Measurements from ENCODE around the gene RIMS1.

Gene RIMS1

DNA sequence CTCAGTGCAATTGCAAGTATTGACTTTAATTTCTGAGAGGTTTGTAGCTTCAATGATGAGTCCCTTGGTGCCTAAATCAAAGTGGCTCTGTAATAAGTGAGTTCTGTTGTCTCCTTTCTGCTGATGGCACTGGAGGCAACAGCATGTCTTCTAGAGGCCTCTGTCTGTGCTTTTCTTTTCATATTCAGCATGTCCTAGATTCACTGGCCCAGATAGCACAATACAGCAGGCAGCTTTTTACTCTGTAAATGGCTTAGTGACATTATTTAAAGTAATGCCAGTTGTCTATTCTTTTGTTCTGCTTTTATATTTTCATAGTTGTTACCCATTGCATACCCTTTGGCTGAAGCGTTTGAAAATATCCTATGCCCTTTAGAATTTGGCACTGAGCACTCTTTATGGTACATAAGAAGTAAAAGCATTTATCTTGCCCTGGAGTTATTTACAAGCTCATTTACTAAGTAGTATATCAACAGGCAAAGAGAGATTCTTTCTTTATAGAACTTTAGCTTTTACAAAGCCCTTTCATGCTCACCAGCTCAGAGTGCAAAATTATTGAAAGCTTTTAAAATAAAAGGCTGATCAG is 464.0 kb downstream of the RIMS1 start:
- TF ChIP-seq CREB5 (CRISPR knock-in tag; IDR thresholded peaks at IDR 0.05; ENCODE audit: low read depth) = no peak
- no peak for TF ChIP-seq RARB (CRISPR knock-in tag; IDR thresholded peaks at IDR 0.05)
- TF ChIP-seq CSRNP3 (CRISPR knock-in tag; IDR thresholded peaks at IDR 0.05) = no peak
- no peak for TF ChIP-seq ZC3H10 (CRISPR knock-in tag; IDR thresholded peaks at IDR 0.05)
- TF ChIP-seq SNAI2 (CRISPR knock-in tag; IDR thresholded peaks at IDR 0.05) = no peak
- TF ChIP-seq POU6F1 (CRISPR knock-in tag; IDR thresholded peaks at IDR 0.05; ENCODE audit: borderline replicate concordance, low read depth) = no peak
- no peak for TF ChIP-seq BACH2 (CRISPR knock-in tag; IDR thresholded peaks at IDR 0.05; ENCODE audit: borderline replicate concordance)
- TF ChIP-seq ARNTL (CRISPR knock-in tag; IDR thresholded peaks at IDR 0.05; ENCODE audit: borderline replicate concordance, low read depth) = no peak
- no peak for TF ChIP-seq ZNF70 (CRISPR knock-in tag; IDR thresholded peaks at IDR 0.05)
- TF ChIP-seq PPARA (CRISPR knock-in tag; IDR thresholded peaks at IDR 0.05; ENCODE audit: borderline replicate concordance) = no peak
- TF ChIP-seq ISL1 (CRISPR knock-in tag; IDR thresholded peaks at IDR 0.05) = no peak
- ATAC-seq = no peak

DNA sequence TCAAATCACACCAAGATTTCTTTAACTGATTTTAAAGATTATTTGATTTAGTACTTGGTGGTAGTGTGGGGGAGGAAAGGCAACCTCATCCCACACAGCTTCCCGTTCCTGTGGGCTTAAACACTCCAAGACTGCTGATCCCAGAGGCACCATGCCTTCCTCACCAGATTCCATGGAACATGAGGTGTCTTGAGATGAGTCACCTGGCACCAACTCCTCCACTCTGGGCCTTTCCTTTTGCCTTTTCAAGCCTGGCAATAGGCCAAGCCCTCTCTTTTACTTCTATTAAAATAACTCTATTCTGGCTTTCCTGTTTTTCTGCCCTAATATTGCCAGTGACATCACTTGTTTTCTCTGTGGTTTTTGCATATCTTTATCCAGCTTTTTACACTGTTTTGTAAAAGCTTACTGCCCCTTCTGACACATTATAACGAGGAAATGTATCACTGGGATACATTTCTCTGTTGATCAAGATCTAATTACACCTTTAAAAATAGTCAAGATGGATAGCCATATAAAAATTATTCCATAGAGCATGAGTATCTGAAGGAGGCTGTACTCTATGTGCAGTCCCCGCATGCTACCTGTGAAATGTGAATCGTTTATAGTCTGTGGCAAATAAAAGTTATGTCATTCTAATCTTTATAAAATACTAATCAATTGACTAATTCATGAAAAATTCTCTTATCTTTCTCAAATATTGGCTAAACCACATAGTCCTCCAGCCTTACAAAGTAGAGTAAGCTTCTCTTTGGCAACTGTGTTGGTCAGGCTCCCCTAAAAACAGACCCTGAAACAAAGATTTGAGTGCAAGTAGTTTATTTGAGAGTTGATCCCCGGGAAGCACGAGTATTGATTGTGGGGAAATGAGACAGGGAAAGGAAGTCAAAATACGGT is 477.7 kb downstream of the RIMS1 start:
- peak; percentile 40; the same call in 1 of the 2 replicates for TF ChIP-seq RARB (CRISPR knock-in tag; IDR thresholded peaks at IDR 0.05)
- peak; percentile 54 for TF ChIP-seq ISL1 (CRISPR knock-in tag; IDR thresholded peaks at IDR 0.05)
- TF ChIP-seq OSR1 (CRISPR knock-in tag; IDR thresholded peaks at IDR 0.05) = no peak
- peak; percentile 98 for ATAC-seq

- TF ChIP-seq, protein P1, sequence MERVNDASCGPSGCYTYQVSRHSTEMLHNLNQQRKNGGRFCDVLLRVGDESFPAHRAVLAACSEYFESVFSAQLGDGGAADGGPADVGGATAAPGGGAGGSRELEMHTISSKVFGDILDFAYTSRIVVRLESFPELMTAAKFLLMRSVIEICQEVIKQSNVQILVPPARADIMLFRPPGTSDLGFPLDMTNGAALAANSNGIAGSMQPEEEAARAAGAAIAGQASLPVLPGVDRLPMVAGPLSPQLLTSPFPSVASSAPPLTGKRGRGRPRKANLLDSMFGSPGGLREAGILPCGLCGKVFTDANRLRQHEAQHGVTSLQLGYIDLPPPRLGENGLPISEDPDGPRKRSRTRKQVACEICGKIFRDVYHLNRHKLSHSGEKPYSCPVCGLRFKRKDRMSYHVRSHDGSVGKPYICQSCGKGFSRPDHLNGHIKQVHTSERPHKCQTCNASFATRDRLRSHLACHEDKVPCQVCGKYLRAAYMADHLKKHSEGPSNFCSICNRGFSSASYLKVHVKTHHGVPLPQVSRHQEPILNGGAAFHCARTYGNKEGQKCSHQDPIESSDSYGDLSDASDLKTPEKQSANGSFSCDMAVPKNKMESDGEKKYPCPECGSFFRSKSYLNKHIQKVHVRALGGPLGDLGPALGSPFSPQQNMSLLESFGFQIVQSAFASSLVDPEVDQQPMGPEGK (CRISPR knock-in tag; IDR thresholded peaks at IDR 0.05; ENCODE audit: borderline replicate concordance) = no peak
- TF ChIP-seq SNAI2 (CRISPR knock-in tag; IDR thresholded peaks at IDR 0.05) (no peak), ZC3H10 (CRISPR knock-in tag; IDR thresholded peaks at IDR 0.05) (no peak), ESRRG (CRISPR knock-in tag; IDR thresholded peaks at IDR 0.05) (no peak)
- no peak for ATAC-seq
Measured at GRCh38 chr6:72365773-72366172, 479.4 kb downstream of the RIMS1 start.

DNA sequence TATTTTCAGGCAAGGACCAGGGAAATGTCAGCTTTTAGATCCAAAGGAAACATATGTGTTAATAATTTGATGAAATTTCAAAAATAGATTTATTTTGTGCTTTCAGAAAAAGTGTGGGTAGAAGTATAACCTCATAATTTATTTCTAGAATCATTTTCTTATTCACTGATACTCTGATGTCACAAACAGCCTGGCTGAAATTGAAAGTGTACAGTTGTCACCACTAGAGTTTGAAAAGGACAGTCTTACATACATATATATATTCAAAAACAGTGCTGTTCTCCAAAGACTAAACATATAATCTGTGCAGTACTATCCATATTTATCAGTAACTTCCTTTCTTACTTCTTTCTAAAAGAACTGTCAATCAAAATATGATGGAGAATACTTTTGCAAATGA is 481.1 kb downstream of the RIMS1 start:
- ATAC-seq = no peak
- TF ChIP-seq ARNTL (CRISPR knock-in tag; IDR thresholded peaks at IDR 0.05; ENCODE audit: borderline replicate concordance, low read depth) = no peak

DNA sequence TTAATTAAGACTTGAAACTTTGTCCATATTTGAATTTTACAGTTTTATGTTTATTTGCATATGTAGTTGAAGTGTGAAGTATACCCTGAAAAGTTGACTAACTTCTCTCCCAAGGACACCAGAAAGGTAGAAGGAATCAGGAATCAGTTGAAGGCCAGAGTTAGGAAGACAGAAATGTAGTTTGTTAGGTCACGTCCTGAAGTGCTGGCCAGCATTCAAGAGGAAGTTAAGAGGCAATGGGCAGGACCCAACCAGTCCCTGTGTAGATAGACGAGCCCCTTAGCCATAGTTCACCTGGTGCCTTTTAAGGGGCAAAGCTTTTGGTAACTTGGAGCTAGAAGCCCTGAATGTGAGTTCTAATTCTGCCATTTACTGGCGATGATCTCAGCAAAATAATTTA is 485.1 kb downstream of the RIMS1 start:
- no peak for ATAC-seq
- TF ChIP-seq, protein P1 (CRISPR knock-in tag; IDR thresholded peaks at IDR 0.05; ENCODE audit: borderline replicate concordance) = no peak
- TF ChIP-seq ZNF8 (CRISPR knock-in tag; IDR thresholded peaks at IDR 0.05) = no peak
- TF ChIP-seq SNAI2 (CRISPR knock-in tag; IDR thresholded peaks at IDR 0.05) = no peak
- no peak for TF ChIP-seq RARB (CRISPR knock-in tag; IDR thresholded peaks at IDR 0.05)
- no peak for TF ChIP-seq ZFP3 (CRISPR knock-in tag; IDR thresholded peaks at IDR 0.05)
- TF ChIP-seq CREB5 (CRISPR knock-in tag; IDR thresholded peaks at IDR 0.05; ENCODE audit: low read depth) = no peak
- TF ChIP-seq OSR1 (CRISPR knock-in tag; IDR thresholded peaks at IDR 0.05) = no peak
- TF ChIP-seq CSDC2 (CRISPR knock-in tag; IDR thresholded peaks at IDR 0.05) = no peak
- TF ChIP-seq POU6F1 (CRISPR knock-in tag; IDR thresholded peaks at IDR 0.05; ENCODE audit: borderline replicate concordance, low read depth) = no peak
- TF ChIP-seq ESRRG (CRISPR knock-in tag; IDR thresholded peaks at IDR 0.05) = no peak
- TF ChIP-seq ZC3H10 (CRISPR knock-in tag; IDR thresholded peaks at IDR 0.05) = no peak
- no peak for TF ChIP-seq ZFP30 (CRISPR knock-in tag; IDR thresholded peaks at IDR 0.05)
- TF ChIP-seq TOX (CRISPR knock-in tag; IDR thresholded peaks at IDR 0.05; ENCODE audit: borderline replicate concordance) = no peak
